ENCODE data around the gene SCN4B.

The SCN4B gene

GRCh38 chr11:118154641-118155040 lies 2.0 kb upstream of the SCN4B start (continued):
- TF ChIP-seq, protein P1, sequence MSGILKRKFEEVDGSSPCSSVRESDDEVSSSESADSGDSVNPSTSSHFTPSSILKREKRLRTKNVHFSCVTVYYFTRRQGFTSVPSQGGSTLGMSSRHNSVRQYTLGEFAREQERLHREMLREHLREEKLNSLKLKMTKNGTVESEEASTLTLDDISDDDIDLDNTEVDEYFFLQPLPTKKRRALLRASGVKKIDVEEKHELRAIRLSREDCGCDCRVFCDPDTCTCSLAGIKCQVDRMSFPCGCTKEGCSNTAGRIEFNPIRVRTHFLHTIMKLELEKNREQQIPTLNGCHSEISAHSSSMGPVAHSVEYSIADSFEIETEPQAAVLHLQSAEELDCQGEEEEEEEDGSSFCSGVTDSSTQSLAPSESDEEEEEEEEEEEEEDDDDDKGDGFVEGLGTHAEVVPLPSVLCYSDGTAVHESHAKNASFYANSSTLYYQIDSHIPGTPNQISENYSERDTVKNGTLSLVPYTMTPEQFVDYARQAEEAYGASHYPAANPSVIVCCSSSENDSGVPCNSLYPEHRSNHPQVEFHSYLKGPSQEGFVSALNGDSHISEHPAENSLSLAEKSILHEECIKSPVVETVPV (CRISPR knock-in tag; IDR thresholded peaks at IDR 0.05), result no peak
- TF ChIP-seq, protein P2, sequence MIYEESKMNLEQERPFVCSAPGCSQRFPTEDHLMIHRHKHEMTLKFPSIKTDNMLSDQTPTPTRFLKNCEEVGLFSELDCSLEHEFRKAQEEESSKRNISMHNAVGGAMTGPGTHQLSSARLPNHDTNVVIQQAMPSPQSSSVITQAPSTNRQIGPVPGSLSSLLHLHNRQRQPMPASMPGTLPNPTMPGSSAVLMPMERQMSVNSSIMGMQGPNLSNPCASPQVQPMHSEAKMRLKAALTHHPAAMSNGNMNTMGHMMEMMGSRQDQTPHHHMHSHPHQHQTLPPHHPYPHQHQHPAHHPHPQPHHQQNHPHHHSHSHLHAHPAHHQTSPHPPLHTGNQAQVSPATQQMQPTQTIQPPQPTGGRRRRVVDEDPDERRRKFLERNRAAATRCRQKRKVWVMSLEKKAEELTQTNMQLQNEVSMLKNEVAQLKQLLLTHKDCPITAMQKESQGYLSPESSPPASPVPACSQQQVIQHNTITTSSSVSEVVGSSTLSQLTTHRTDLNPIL (CRISPR knock-in tag; IDR thresholded peaks at IDR 0.05; ENCODE audit: low read depth), result no peak
- TF ChIP-seq BACH2 (CRISPR knock-in tag; IDR thresholded peaks at IDR 0.05; ENCODE audit: borderline replicate concordance) (no peak), ZC3H10 (CRISPR knock-in tag; IDR thresholded peaks at IDR 0.05) (no peak), ISL1 (CRISPR knock-in tag; IDR thresholded peaks at IDR 0.05) (no peak), TOX (CRISPR knock-in tag; IDR thresholded peaks at IDR 0.05; ENCODE audit: borderline replicate concordance) (no peak)

DNA sequence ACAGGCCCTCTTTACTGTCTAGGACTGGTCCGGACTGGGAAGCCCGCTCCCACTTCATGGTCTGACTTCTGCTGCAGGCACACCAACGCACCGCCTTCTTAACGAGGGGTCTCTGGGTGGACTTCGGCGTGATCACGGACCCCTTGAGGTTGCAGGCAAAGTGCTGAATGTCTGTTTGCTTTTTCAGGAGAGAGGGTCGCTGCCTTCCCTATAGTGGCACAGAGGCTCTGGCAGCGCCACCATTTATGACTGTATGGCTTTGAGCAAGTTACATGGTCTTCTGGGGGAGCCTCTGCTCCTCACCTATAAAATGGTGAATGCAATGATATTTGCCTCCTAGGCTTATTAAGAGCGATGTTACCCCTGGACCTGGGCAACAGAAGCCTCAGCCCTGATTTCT lies 1.4 kb upstream of the SCN4B start:
- TF ChIP-seq TCF4 (CRISPR knock-in tag; IDR thresholded peaks at IDR 0.05; ENCODE audit: borderline replicate concordance) (no peak), CSDC2 (CRISPR knock-in tag; IDR thresholded peaks at IDR 0.05) (no peak), ZNF70 (CRISPR knock-in tag; IDR thresholded peaks at IDR 0.05) (no peak), ISL1 (CRISPR knock-in tag; IDR thresholded peaks at IDR 0.05) (no peak), SNAI2 (CRISPR knock-in tag; IDR thresholded peaks at IDR 0.05) (no peak), ZFP3 (CRISPR knock-in tag; IDR thresholded peaks at IDR 0.05) (no peak), ARNTL (CRISPR knock-in tag; IDR thresholded peaks at IDR 0.05; ENCODE audit: borderline replicate concordance, low read depth) (no peak)
- TF ChIP-seq, protein P3, sequence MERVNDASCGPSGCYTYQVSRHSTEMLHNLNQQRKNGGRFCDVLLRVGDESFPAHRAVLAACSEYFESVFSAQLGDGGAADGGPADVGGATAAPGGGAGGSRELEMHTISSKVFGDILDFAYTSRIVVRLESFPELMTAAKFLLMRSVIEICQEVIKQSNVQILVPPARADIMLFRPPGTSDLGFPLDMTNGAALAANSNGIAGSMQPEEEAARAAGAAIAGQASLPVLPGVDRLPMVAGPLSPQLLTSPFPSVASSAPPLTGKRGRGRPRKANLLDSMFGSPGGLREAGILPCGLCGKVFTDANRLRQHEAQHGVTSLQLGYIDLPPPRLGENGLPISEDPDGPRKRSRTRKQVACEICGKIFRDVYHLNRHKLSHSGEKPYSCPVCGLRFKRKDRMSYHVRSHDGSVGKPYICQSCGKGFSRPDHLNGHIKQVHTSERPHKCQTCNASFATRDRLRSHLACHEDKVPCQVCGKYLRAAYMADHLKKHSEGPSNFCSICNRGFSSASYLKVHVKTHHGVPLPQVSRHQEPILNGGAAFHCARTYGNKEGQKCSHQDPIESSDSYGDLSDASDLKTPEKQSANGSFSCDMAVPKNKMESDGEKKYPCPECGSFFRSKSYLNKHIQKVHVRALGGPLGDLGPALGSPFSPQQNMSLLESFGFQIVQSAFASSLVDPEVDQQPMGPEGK (CRISPR knock-in tag; IDR thresholded peaks at IDR 0.05; ENCODE audit: borderline replicate concordance), result no peak
- TF ChIP-seq, protein P2 (CRISPR knock-in tag; IDR thresholded peaks at IDR 0.05; ENCODE audit: low read depth), result no peak
- TF ChIP-seq, protein P4, sequence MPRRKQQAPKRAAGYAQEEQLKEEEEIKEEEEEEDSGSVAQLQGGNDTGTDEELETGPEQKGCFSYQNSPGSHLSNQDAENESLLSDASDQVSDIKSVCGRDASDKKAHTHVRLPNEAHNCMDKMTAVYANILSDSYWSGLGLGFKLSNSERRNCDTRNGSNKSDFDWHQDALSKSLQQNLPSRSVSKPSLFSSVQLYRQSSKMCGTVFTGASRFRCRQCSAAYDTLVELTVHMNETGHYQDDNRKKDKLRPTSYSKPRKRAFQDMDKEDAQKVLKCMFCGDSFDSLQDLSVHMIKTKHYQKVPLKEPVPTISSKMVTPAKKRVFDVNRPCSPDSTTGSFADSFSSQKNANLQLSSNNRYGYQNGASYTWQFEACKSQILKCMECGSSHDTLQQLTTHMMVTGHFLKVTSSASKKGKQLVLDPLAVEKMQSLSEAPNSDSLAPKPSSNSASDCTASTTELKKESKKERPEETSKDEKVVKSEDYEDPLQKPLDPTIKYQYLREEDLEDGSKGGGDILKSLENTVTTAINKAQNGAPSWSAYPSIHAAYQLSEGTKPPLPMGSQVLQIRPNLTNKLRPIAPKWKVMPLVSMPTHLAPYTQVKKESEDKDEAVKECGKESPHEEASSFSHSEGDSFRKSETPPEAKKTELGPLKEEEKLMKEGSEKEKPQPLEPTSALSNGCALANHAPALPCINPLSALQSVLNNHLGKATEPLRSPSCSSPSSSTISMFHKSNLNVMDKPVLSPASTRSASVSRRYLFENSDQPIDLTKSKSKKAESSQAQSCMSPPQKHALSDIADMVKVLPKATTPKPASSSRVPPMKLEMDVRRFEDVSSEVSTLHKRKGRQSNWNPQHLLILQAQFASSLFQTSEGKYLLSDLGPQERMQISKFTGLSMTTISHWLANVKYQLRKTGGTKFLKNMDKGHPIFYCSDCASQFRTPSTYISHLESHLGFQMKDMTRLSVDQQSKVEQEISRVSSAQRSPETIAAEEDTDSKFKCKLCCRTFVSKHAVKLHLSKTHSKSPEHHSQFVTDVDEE (CRISPR knock-in tag; IDR thresholded peaks at IDR 0.05), result no peak
- ATAC-seq, result no peak

DNA sequence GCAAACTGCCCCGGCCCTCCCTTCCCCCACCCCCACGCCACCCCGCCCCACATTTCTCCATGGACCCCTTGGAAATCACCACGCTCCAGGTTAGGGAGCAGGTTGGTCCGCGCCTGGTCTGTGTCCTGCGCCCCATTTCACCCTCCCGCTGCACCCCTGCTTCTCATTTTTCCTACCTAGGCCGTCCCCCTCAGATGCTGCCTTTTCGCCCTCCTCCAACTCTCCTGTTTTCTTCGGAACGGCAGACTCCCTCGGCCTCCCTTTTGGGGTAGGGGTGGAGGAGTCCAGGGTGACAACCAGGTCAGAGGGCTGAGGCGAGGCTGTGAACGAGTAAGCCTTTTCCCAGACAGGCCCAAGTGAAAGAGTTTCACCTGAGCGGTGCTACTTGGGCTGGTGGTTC lies 893 bp upstream of the SCN4B start:
- ATAC-seq, result no peak
- TF ChIP-seq GLIS3 (CRISPR knock-in tag; IDR thresholded peaks at IDR 0.05) (no peak), BACH2 (CRISPR knock-in tag; IDR thresholded peaks at IDR 0.05; ENCODE audit: borderline replicate concordance) (no peak), ZNF565 (CRISPR knock-in tag; conservative IDR thresholded peaks at IDR 0.05; ENCODE audit: low read depth) (no peak), ZNF70 (CRISPR knock-in tag; IDR thresholded peaks at IDR 0.05) (no peak), ZFP3 (CRISPR knock-in tag; IDR thresholded peaks at IDR 0.05) (no peak), POU6F1 (CRISPR knock-in tag; IDR thresholded peaks at IDR 0.05; ENCODE audit: borderline replicate concordance, low read depth) (no peak)
- TF ChIP-seq, protein P3 (CRISPR knock-in tag; IDR thresholded peaks at IDR 0.05; ENCODE audit: borderline replicate concordance), result no peak
- TF ChIP-seq, protein P2 (CRISPR knock-in tag; IDR thresholded peaks at IDR 0.05; ENCODE audit: low read depth), result no peak

Data from SK-N-SH treated with all-trans-retinoic acid at 6 μM for 48 hours (cell line).